Measurements from ENCODE around the gene ATG4B.

Gene ATG4B

GRCh38 chr2:241668839-241669238 is 31.3 kb downstream of the ATG4B start:
- DNase-seq (ENCODE audit: low read depth) = no peak
- no peak overlapping the region for H3K4me3 ChIP-seq (ENCODE audit: low read length)
- TF ChIP-seq CTCF (conservative IDR thresholded peaks at IDR 0.05; ENCODE audit: low read depth, low read length) = no peak

GRCh38 chr2:241670333-241671110 is 33.0 kb downstream of the ATG4B start:
- H3K4me3 ChIP-seq (ENCODE audit: low read length) = no peak overlapping the region
- DNase-seq (ENCODE audit: low read depth) = no peak
- TF ChIP-seq CTCF (conservative IDR thresholded peaks at IDR 0.05; ENCODE audit: low read depth, low read length) = no peak

GRCh38 chr2:241671457-241672240 is 34.2 kb downstream of the ATG4B start:
- TF ChIP-seq CTCF (conservative IDR thresholded peaks at IDR 0.05; ENCODE audit: low read depth, low read length) = no peak
- no peak for DNase-seq (ENCODE audit: low read depth)
- no peak overlapping the region for H3K4me3 ChIP-seq (ENCODE audit: low read length)

GRCh38 chr2:241672243-241673188 is 35.0 kb downstream of the ATG4B start:
- no peak overlapping the region for H3K4me3 ChIP-seq (ENCODE audit: low read length)
- no peak for TF ChIP-seq CTCF (conservative IDR thresholded peaks at IDR 0.05; ENCODE audit: low read depth, low read length)
- DNase-seq (ENCODE audit: low read depth) = no peak

GRCh38 chr2:241673189-241673663 is 35.7 kb downstream of the ATG4B start:
- no peak for TF ChIP-seq CTCF (conservative IDR thresholded peaks at IDR 0.05; ENCODE audit: low read depth, low read length)

GRCh38 chr2:241673797-241674725 is 36.6 kb downstream of the ATG4B start:
- no peak for DNase-seq (ENCODE audit: low read depth)
- TF ChIP-seq CTCF (conservative IDR thresholded peaks at IDR 0.05; ENCODE audit: low read depth, low read length) = no peak
- H3K4me3 ChIP-seq (ENCODE audit: low read length) = no peak overlapping the region

More at GRCh38 chr2:241673189-241673663, 35.7 kb downstream of the ATG4B start:
- H3K4me3 ChIP-seq (ENCODE audit: low read length) = no peak overlapping the region
- DNase-seq (ENCODE audit: low read depth) = no peak

Data from retinal pigment epithelial cell (primary cell).